Activated T-cell treated with anti-CD3 and anti-CD28 coated beads, Interleukin-2, amount 50 U/mL, for 72 hours (primary cell): ENCODE measurements around the gene KIF26A. TPM values are rescaled to one million over a fixed set of nuclear protein-coding genes. Genes with fewer than 3 reads are reported as not detected.
"Not testable (repeated sequence)": the region's sequence is repeated elsewhere in the genome, so short reads cannot be mapped to it uniquely, and the experiment has no call there.

Source experiments
- ATAC-seq, 2 donors: fragments of 150-1000 bp; cut with Tn5 transposase; replicated peaks in 1 of 2; 2 replicates each; pipeline ENCODE4 v1.10.0; 2021; ENCODE audit warnings: moderate library complexity in 2 of 2, mild to moderate bottlenecking in 1 of 2
- DNase-seq, 2 donors: peaks; one replicate each; pipeline ENCODE4 v3.0.0; 2021 to 2022; ENCODE audit warnings: mixed read lengths in 1 of 2
- H3K27ac Mint-ChIP-seq: one replicate; pipeline ENCODE4 v1.8.0; 2022; ENCODE audit warnings: mild to moderate bottlenecking, moderate library complexity, mixed read lengths
- H3K27me3 Mint-ChIP-seq: one replicate; pipeline ENCODE4 v1.8.0; 2022; ENCODE audit warnings: low read depth, mixed read lengths
- H3K36me3 Mint-ChIP-seq, 2 donors: one replicate each; pipeline ENCODE4 v1.8.0; 2022; ENCODE audit warnings: mixed read lengths in 2 of 2, mild to moderate bottlenecking in 1 of 2; ENCODE audit not compliant: insufficient read depth in 2 of 2
- H3K4me1 Mint-ChIP-seq: one replicate; pipeline ENCODE4 v1.8.0; 2022; ENCODE audit warnings: low read depth, mixed read lengths
- H3K4me3 Mint-ChIP-seq, 2 donors: one replicate each; pipeline ENCODE4 v1.8.0; 2022; ENCODE audit warnings: mild to moderate bottlenecking in 2 of 2, mixed read lengths in 2 of 2, moderate library complexity in 2 of 2
- H3K9me3 Mint-ChIP-seq, 2 donors: one replicate each; pipeline ENCODE4 v1.8.0; 2022; ENCODE audit warnings: mixed read lengths in 2 of 2
- total RNA-seq, 2 donors: library from RNA; stranded (reverse); gene quantifications; one replicate each; pipeline ENCODE4 v1.2.3, GENCODE V29; 2022

The KIF26A gene
- total RNA-seq, 2 donors from 2014 or later = 0.05 to 0.25 TPM

DNA sequence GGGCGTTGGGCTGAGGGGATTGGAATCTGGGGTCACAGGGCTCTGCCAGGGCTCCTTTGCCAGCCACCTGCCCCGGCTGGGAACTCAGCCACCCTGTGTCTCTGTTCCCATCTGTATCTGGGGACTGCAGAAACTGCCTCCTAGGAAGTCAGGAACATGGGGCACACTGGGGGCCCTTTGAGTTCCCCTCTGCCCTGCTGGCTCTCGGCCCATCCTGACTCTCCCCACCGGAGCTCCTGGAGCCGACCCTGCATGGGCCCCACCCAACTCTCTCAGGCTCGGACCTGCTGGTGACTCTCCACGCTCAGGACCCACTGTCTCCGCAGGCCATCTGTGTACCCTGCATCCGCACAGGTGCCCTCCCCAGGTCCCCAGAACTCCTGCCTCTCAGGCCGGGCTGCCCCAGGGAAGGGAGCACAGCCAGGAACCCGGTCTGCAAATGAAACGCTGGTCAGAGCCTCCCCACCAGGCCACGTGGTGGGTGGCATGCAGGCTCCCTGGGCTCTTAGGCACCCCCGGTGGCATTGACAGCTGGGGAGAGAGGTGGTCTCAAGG, 82.8 kb downstream of the KIF26A start:
- DNase-seq (no peak), ATAC-seq (no peak)
- Mint-ChIP-seq H3K4me3 (no peak overlapping the region), H3K36me3 (no peaks in the 10 kb centered on the region), H3K9me3 (no peaks in the 10 kb centered on the region), H3K4me1 (peaks cover 4% of the 10 kb centered on the region), H3K27ac (no peak overlapping the region), H3K27me3 (peaks cover 9% of the 10 kb centered on the region)

DNA sequence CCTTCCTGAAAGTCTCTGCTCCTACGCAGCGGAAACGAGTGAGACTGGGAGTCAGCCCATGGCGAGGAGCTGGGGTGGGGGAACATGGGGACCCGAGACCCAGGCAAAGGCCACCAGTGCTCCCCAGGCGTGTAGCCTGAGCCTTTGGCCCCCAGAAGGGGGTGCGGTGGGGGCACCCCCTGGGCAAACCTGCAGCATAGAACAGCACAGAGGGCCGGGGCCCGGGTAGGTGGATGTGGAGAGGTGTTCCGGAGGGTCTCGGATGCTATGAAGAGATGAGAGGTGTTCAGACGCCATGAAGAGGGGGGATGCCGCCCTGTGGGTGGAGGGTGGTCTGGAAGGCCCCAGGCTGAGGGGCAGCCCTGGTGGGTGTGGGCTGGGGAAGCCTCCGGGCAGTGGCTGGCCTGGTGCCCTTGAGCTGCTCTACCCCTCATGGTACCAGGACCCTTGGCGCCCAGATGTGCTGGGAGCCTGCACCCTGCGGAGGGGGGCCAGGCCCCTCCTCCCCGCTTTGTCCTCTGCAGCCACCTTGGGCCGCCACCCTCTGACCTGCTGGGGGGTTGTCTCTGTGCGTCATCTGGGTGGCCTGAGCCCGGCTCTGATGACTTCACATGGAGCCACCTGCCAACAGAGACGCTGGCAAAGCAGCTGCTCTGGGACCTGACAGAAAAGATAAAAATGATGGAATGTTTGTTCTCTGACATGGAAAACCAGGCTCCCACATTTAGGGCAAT, 83.4 kb downstream of the KIF26A start:
- no peak for DNase-seq
- ATAC-seq = no peak
- Mint-ChIP-seq H3K9me3 (no peaks in the 10 kb centered on the region), H3K27ac (no peak overlapping the region), H3K4me1 (peaks cover 4% of the 10 kb centered on the region), H3K4me3 (no peak overlapping the region), H3K27me3 (peaks cover 9% of the 10 kb centered on the region), H3K36me3 (no peaks in the 10 kb centered on the region)

DNA sequence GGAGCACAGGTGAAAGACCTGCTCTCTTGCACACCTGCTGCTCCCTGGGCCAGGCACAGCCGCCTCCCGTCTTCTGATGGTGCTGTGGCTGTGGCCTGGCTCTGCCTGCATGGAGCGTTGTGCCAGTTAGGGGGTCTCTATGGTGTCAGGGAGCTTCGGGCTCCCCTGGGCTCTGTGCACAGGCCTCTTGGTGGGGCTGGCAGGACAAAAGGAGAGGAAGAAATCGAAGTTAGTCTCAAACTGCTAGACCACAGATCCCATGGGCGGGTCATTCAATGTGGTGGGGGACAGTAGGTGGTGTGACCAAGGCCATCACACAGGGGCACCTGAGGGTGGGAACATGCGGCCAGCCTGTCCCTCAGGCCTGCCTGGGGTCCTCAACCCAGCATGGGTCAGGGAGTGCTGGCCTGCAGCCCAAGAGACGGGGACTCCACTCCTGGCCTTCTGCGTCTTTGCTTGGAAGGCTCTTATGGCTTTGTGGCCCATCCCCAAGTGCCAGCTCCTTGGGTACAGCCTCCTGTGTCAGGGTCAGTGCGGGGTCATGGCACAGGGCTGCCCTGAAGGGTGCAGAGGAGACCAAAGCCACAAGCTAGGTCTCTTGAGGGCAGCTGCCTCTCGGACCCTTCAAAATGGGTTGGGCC, 84.1 kb downstream of the KIF26A start:
- Mint-ChIP-seq H3K27me3 (peaks cover 9% of the 10 kb centered on the region), H3K4me1 (peaks cover 4% of the 10 kb centered on the region), H3K4me3 (no peak overlapping the region), H3K27ac (no peak overlapping the region), H3K36me3 (no peaks in the 10 kb centered on the region), H3K9me3 (no peaks in the 10 kb centered on the region)
- DNase-seq = no peak
- ATAC-seq = no peak

DNA sequence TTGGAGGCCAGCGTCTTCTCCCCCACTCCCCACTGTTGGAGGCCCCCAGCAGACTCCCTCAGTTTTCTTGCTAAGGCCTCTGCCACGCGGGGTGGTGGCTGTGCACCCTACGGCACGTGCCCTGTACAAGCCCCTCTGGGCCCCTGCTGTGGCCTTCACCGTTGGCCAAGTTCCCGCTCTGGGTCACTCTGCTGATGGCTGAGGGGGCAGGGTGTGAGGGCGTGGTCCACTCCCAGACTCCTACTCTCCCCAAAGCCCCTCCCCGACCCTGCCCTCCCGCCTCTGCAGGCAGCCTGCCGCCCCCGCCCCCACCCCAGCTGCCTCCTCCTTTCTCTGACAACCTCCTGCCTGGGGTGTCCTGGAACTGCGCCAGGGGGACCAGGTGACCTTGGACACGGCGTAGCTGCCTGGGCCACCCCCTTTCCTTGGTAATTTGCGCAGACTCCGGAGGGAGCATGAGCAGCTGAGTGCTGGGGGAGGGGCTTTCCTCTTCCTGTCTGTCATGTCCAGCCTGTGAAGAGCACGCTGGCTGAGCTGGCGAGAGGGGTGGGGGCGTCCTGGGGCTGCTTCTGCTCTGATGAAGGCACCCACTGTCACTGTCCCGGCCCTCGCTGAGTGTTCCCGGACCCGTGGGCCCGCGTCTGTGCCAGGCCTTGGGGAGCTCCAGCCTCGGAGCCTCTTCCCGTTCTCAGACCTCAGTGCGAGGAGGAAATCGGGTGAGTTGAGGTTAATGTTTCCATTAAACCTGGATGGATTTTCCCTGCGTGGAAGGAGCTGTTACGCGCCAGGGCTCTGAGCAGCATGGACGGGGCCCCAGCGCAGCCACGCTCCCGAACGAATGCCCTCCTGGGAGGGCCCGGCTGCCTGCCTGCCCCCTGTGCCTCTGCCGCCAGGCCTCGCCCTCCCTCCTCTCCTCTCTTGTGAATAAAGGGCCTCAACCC, 85.0 kb downstream of the KIF26A start:
- Mint-ChIP-seq H3K4me1 (peaks cover 13% of the 10 kb centered on the region), H3K4me3 (no peak overlapping the region), H3K9me3 (peaks cover 1 to 4% of the 10 kb centered on the region in 2 donors), H3K36me3 (peaks cover 0 to 4% of the 10 kb centered on the region in 2 donors), H3K27ac (no peak overlapping the region), H3K27me3 (peaks cover 9% of the 10 kb centered on the region)
- no peak for DNase-seq
- ATAC-seq = no peak

DNA sequence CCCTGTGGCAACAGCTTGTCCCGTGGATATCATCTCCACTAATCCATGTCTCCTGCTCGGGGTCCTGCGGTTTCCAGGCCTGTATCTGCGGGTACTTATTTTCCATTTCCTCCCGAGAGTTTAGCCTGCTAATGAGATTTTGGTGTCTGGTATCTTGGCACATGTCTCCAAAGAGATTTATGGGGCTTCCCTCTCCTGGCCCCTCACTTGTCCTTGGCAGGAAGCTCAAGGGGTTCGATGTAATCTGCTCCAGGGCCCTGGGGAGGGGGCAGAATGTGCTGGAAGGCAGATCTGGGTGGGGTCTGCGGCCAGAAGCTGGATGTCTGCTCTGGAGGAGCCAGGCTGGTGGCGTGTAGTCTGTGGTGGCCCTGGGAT, 85.7 kb downstream of the KIF26A start:
- Mint-ChIP-seq H3K27me3 (peaks cover 9% of the 10 kb centered on the region), H3K27ac (no peak overlapping the region), H3K9me3 (peaks cover 1 to 4% of the 10 kb centered on the region in 2 donors), H3K36me3 (peaks cover 0 to 4% of the 10 kb centered on the region in 2 donors), H3K4me1 (peaks cover 13% of the 10 kb centered on the region), H3K4me3 (no peak overlapping the region)
- ATAC-seq = no peak
- DNase-seq = no peak

DNA sequence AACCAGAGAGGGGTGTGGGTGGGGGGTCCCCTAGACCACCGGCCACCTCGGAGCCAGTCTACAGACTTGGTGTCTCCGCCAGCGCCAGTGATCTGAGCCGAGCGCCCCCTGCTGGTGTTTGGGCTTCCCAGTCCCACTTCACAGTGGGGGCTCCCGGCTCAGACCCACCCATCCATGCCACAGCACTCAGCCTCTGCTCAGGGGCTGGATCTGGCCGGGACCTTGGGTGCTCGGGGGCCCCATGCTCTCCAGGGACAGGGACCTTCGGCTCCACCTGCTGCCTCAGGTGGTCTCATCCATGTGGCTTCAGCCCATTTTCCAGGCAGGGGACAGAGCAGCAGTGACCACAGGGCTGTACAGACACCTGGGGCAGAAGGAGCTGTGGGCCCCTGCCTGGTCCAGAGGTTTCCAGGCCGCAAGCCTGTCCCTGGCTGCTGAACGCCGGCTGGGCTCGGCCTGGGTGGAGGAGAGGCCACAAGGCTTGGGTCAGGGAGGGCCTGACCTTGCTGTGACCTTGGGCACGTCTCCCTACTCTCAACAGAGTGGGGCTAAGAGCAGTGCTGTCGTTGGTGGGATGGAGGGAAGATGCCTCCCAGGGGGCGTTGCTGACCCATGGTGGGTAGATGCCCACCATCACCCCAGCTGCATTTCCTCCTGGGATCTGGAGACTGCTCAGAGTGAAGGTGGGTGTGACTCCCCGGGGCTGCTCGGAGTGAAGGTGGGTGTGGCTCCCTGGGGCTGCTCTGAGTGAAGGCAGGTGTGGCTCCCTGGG, 86.3 kb downstream of the KIF26A start:
- Mint-ChIP-seq H3K4me3 (no peak overlapping the region), H3K27me3 (peaks cover 9% of the 10 kb centered on the region), H3K36me3 (peaks cover 0 to 4% of the 10 kb centered on the region in 2 donors), H3K27ac (no peak overlapping the region), H3K9me3 (peaks cover 1 to 4% of the 10 kb centered on the region in 2 donors), H3K4me1 (peaks cover 13% of the 10 kb centered on the region)
- ATAC-seq = no peak
- DNase-seq = peak; percentile 45 to 49

DNA sequence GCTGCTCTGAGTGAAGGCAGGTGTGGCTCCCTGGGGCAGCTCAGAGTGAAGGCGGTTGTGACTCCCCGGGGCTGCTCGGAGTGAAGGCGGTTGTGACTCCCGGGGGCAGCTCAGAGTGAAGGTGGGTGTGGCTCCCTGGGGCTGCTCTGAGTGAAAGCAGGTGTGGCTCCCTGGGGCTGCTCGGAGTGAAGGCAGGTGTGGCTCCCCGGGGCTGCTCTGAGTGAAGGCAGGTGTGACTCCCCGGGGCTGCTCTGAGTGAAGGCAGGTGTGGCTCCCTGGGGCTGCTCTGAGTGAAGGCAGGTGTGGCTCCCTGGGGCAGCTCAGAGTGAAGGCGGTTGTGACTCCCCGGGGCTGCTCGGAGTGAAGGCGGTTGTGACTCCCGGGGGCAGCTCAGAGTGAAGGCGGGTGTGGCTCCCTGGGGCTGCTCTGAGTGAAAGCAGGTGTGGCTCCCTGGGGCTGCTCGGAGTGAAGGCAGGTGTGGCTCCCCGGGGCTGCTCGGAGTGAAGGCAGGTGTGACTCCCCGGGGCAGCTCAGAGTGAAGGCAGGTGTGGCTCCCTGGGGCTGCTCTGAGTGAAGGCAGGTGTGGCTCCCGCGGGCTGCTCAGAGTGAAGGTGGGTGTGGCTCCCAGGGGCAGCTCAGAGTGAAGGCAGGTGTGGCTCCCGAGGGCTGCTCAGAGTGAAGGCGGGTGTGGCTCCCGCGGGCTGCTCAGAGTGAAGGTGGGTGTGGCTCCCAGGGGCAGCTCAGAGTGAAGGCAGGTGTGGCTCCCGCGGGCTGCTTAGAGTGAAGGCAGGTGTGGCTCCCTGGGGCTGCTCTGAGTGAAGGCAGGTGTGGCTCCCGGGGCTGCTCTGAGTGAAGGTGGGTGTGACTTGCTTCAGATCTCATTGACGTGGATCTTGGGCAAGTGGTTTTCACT, 87.1 kb downstream of the KIF26A start:
- not testable (repeated sequence) for H3K4me3 Mint-ChIP-seq, ATAC-seq, H3K27me3 Mint-ChIP-seq, H3K27ac Mint-ChIP-seq, DNase-seq, H3K9me3 Mint-ChIP-seq, H3K36me3 Mint-ChIP-seq
- peaks cover 13% of the 10 kb centered on the region for H3K4me1 Mint-ChIP-seq

DNA sequence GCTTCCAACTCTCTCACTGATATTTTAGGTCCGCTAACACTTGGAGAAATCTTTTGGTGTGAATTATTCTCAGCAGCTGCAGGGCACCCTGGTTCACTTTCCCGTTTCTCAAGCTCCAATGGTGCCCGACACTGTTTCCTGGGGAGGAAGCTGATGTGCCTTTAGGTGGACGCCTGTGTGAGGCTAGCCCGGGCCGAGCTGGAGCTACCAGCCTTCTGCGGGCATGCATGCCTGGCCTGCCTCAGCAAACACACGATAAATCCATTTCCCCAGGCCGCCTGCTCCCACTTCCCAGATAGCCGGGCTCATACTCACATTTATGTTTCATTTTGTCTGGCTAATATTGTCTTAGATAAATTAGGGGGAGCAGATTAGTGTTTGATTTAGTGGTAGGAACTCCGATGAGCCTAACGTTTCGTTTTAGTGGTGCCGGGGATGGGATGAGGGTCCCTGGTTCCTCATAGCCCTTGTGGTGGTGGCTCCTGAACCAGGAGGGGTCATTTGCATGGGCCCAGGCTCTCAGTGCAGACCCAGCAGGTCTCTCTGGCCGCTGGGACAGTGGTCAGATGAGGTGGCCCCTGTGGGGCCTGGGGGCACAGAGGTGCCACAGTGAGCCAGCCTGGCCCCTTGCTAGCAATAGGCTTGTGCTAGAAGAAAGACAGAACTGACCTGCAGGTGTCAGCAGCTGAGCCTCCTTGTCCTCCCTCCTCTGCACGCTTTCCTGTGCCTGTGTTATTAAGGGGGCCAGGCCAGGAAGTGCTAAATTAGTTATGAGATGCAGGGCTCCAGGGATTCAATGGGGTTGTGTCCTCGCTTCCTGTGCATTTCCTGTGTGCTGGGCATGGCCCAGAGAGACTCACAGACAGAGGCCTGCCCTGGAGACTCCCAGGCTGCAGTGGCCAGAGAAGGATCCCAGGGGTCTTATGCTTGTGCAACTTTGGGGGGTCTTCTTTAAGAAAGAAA, 88.3 kb downstream of the KIF26A start:
- Mint-ChIP-seq H3K4me1 (peaks cover 13% of the 10 kb centered on the region), H3K36me3 (peaks cover 0 to 4% of the 10 kb centered on the region in 2 donors), H3K9me3 (peaks cover 1 to 4% of the 10 kb centered on the region in 2 donors), H3K4me3 (no peak overlapping the region), H3K27ac (no peak overlapping the region), H3K27me3 (peaks cover 9% of the 10 kb centered on the region)
- DNase-seq = no peak
- ATAC-seq = no peak

DNA sequence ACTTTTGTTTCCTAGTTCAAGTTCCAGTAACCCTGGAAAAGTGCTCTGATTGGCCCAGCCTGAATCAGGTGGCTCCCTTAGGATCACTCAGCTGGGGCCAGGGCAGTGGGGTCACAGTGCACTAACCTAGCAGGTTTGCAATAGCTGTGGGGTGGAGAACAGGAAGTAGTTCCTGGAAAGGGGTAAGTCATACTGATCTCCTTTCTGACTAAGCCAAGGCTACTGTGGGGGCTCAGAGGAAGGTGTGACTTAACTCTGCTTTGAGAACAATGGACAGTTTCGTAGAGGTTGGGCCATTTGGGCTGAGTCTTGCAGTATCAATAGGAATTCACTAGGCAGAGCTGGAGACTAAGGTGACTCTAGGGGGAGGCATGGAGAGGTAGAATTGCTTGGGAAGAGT, 89.4 kb downstream of the KIF26A start:
- peak overlapping the region; percentile 61 for H3K27ac Mint-ChIP-seq
- peaks cover 0 to 4% of the 10 kb centered on the region in 2 donors for H3K36me3 Mint-ChIP-seq
- ATAC-seq (peak; percentile 97 to 99), DNase-seq (peak; percentile 51 to 59)
- H3K4me1 Mint-ChIP-seq = peaks cover 13% of the 10 kb centered on the region
- peaks cover 1 to 4% of the 10 kb centered on the region in 2 donors for H3K9me3 Mint-ChIP-seq
- H3K4me3 Mint-ChIP-seq = peak overlapping the region; percentile 28 to 33
- peaks cover 9% of the 10 kb centered on the region for H3K27me3 Mint-ChIP-seq

DNA sequence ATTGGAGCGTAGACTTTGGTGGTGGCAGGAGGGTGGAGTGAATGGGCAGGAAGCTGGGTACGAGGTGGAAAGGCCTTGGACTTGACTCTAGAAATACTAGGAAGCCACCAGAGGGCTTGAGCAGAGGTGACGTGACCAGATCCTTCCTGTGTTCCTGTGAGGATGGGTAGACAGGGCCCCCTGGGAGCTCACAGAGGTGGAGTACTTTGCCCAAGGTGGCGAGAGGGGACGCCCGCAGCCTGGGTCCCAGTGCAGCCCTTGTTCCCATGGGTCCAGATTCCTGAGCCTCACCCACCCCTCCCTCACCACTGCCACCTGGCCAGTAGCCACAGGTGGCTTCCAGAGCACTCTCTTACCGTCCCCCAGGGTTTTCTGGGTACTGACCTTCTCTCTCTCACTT, 89.8 kb downstream of the KIF26A start:
- peak overlapping the region; percentile 61 for H3K27ac Mint-ChIP-seq

More for the DNA sequence above, 89.8 kb downstream of the KIF26A start:
- peaks cover 13% of the 10 kb centered on the region for H3K4me1 Mint-ChIP-seq
- DNase-seq (no peak), ATAC-seq (peak; percentile 14 to 21)
- peaks cover 1 to 4% of the 10 kb centered on the region in 2 donors for H3K9me3 Mint-ChIP-seq
- H3K27me3 Mint-ChIP-seq = peaks cover 9% of the 10 kb centered on the region
- H3K36me3 Mint-ChIP-seq = peaks cover under 1 to 4% of the 10 kb centered on the region in 2 donors
- H3K4me3 Mint-ChIP-seq = peak overlapping the region; percentile 28 to 33
